ENCODE measurements around the gene ATP1B1. TPM values are rescaled to one million over a fixed set of nuclear protein-coding genes. Genes with fewer than 3 reads are reported as not detected.
"Not testable (repeated sequence)": the region's sequence is repeated elsewhere in the genome, so short reads cannot be mapped to it uniquely, and the experiment has no call there.

ATP1B1 gene
- total RNA-seq, 1 experiment from 2014 or later: 15.0 TPM

DNA sequence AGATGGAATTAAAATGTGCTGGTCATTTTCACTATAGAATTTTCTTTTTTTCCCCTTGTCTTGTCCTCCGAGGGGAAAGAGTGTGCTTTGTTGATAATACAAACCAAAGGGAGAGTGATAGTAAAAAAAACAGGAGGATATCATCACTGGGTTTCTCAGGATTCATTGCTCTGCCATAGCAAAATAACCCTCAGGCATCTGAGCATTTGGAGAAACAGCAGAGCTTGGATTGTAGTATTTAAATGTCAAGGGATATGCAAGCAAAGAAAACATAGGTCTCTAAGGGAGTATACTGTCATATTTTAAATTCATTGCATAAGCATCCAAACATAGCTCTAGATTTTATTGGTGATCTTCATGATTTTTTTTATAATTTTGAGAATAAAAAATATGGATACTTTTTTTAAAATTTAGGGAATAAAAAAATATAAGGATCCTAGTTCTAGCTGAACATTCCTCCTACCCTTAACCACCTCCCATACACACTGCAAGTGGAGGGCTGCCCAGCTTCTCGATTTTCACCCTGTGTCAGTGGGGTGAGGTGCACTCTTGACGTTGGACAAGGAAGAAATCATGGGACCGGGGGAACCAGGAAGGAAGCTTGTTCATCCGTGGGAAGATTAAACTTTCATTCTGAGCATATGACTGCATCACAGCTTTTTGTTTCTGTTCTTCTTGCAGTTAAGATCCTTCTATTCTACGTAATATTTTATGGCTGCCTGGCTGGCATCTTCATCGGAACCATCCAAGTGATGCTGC, 4.4 kb downstream of the ATP1B1 start:
- in situ Hi-C loops (cut with HindIII; ENCODE audit: low sequenced_read_pairs): no loop called here
- no peak for DNase-seq (ENCODE audit: low spot score)

GRCh38 chr1:169111472-169111871, 5.0 kb downstream of the ATP1B1 start:
- in situ Hi-C loops (cut with HindIII; ENCODE audit: low sequenced_read_pairs): no loop called here
- no peak for DNase-seq (ENCODE audit: low spot score)

GRCh38 chr1:169112241-169112640, 5.8 kb downstream of the ATP1B1 start:
- in situ Hi-C loops (cut with HindIII; ENCODE audit: low sequenced_read_pairs): no loop called here
- DNase-seq (ENCODE audit: low spot score): no peak

GRCh38 chr1:169113613-169114119, 7.2 kb downstream of the ATP1B1 start:
- DNase-seq (ENCODE audit: low spot score): no peak
- in situ Hi-C loops (cut with HindIII; ENCODE audit: low sequenced_read_pairs): no loop called here

DNA sequence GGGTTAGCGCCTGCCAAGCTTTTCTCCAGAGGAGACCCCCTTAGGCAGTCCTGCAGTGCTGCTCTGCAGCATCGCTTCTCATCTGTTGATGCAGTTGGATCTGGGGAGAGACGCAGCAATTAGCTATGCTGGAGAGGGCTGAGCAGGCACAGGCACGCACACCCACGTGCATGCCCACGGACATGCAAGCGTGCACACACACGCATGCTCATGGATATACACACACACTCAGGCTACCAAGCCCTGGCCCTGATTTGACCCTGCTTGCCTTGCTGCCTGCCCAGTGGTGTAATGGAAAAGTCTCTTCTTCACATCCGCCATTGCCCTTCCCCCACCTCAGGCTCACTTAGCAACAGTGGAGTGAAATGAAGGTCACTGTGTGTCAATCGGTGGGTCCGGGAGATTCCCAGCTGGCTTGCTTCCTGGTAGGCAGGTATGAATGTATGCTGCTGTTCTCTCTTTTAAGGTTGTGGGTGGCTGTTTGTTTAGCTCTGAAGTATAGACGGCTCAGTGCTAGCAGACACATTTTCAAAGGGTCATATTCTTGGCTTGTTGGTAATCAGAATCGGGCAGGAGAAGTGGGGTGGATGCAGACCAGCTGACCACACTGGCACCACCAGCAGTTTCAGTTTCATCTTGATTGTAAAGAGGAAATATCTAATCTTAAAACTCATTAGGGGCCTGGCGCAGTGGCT, 9.5 kb downstream of the ATP1B1 start:
- in situ Hi-C loops (cut with HindIII; ENCODE audit: low sequenced_read_pairs): no loop called here
- DNase-seq (ENCODE audit: low spot score): no peak

GRCh38 chr1:169117014-169117413, 10.5 kb downstream of the ATP1B1 start:
- no peak for DNase-seq (ENCODE audit: low spot score)
- in situ Hi-C loops (cut with HindIII; ENCODE audit: low sequenced_read_pairs): no loop called here

GRCh38 chr1:169117599-169117998, 11.1 kb downstream of the ATP1B1 start:
- in situ Hi-C loops (cut with HindIII; ENCODE audit: low sequenced_read_pairs): no loop called here
- DNase-seq (ENCODE audit: low spot score): no peak

- no peak for DNase-seq (ENCODE audit: low spot score)
- in situ Hi-C loops (cut with HindIII; ENCODE audit: low sequenced_read_pairs): no loop called here
These were observed 11.7 kb downstream of the ATP1B1 start for GRCh38 chr1:169118227-169118626.

- DNase-seq (ENCODE audit: low spot score): no peak
- in situ Hi-C loops (cut with HindIII; ENCODE audit: low sequenced_read_pairs): no loop called here
These were observed 12.9 kb downstream of the ATP1B1 start for GRCh38 chr1:169119405-169119804.

DNA sequence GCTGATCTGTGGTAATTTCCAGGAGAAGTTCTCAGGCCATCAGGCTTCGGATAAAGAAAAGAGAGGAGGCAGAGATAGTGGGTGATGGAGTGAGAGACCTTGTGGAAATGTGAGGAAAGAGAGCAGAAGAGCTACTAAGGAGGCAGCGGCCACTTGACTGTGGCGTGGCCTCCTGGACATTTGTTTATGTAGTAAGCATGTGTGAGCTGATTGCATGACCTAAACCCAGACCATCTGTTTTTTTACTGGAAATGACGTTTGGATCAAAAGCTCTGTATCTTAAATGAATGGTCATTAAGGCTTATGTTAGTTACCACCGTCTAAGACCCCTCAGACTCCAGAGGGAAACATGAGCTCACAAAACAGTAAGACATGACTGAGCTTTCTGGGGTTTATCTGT, 13.6 kb downstream of the ATP1B1 start:
- in situ Hi-C loops (cut with HindIII; ENCODE audit: low sequenced_read_pairs): no loop called here

DNA sequence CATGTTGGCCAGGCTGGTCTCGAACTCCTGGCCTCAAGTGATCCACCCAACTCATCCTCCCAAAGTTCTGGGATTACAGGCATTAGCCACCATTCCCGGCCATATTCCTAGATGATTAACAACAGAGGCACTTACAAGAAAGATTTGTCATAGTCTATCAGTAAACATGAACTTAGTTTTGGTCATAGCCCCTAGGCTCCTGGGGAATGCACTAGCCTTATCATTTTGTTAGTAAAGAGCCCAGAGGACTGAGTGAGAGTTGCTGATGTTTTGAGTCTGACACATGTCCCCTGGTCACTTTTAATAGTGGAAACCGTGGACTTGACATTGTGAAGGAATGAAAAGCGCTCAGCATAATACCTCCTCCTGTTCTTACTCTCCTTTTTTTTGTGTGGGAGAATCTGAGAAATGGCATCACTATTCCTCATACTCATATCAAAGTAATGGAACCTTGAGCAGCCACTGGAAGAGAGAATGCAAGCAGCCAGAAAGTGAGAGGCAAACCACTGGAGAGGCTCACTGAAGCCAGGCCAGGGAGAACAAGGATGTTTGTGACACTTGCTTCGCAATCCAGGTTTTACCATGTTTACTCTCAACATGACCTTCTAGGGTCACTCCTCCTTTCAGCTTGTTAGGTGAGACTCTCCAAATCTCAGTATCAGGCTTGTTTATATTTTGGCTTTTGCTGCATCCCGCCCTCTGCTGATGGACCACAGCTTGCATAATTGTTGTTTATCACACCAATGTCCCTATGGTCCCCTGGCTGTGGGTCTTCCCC, 14.8 kb downstream of the ATP1B1 start:
- in situ Hi-C loops (cut with HindIII; ENCODE audit: low sequenced_read_pairs): no loop called here

More for the DNA sequence above, 13.6 kb downstream of the ATP1B1 start:
- peak; percentile 35 for DNase-seq (ENCODE audit: low spot score)

DNA sequence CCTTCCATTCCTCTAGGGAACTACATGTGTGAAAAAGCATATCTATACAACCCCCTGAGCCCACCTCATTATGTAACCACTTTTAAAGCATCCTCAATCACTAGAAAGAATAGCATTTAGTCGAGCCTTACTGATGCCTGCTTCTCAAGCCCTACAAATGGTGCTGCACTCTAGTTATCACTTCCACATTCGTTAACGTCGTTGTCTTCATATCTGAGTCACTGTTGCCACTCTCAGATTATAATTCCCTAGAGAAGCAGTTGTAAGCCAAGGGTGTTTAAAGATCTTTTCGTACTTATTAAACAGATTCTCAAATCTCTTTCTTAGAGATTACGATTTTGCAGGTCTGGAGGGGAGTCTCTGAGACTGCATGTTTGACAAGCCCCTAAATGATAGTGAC, 16.5 kb downstream of the ATP1B1 start:
- in situ Hi-C loops (cut with HindIII; ENCODE audit: low sequenced_read_pairs): no loop called here
- DNase-seq (ENCODE audit: low spot score): no peak

More for the DNA sequence above, 14.8 kb downstream of the ATP1B1 start:
- DNase-seq (ENCODE audit: low spot score): no peak

DNA sequence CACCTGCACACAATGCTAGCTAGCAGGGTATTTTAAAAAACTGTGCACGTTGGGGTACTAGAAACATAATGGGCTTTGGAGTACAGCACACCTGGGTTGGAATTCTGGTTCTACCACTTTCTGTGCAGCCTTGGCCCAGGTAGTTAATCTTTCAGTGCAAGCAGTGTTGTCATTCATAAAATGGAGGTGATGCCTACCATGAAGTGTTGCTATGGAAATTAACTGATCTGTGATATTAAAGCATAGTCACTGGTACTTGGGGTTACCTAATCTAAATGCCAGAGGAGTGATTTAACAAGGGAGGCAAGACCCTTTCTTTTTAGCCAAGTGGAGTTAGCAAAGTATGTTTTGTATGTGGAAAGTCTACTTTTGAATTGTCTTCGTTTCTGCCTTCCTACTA, 18.0 kb downstream of the ATP1B1 start:
- in situ Hi-C loops (cut with HindIII; ENCODE audit: low sequenced_read_pairs): no loop called here
- DNase-seq (ENCODE audit: low spot score): no peak

DNA sequence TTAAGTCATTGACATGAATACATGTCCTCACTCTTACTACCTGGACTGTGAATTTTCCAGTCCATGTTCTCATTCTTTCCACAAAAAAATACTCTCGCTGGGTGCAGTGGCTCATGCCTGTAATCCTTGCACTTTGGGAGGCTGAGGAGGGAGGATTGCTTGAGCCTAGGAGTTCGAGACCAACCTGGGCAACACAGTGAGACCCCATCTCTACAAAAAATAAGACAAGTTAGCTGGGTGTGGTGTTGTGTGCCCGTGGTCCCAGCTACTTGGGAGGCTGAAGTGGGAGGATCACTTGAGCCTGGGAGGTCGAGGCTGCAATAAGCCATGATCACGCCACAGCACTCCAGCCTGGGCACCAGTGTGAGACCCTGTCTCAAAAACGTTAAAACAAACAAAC, 19.1 kb downstream of the ATP1B1 start:
- DNase-seq (ENCODE audit: low spot score); in situ Hi-C loops (cut with HindIII; ENCODE audit: low sequenced_read_pairs): not testable (repeated sequence)

DNA sequence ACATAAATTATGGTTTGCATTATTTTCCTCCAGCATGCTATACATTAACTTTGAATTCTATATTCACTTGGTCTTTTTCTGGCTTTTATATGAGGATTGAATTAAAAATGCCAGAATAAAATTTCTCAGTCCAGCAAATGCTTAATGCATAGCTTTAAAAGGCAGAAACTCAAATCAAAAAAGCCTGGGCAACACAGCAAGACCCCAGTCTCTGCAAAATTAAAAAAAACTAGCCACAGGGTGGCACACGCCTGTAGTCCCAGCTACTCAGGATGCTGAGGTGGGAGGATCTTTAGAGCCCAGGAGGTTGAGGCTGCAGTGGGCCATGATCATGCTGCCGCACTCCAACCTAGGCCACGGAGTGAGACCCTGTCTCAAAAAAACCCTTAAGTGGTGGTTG, 19.8 kb downstream of the ATP1B1 start:
- DNase-seq (ENCODE audit: low spot score): no peak
- in situ Hi-C loops (cut with HindIII; ENCODE audit: low sequenced_read_pairs): no loop called here

DNA sequence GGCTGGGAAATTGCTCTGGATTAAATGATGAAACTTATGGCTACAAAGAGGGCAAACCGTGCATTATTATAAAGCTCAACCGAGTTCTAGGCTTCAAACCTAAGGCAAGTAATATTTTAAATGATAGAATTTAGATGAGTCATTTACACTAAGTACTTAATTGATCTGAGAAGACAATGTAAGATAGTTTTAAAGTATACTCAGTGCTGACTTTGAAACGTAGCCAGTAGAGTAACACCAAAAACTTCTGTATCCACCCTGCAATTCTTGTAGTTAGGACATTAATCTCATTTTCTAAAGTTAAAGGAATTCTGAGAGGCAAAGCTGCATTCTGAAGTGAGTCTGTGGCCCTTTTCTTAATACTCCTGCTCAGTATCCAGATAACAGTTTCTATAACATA, 20.8 kb downstream of the ATP1B1 start:
- DNase-seq (ENCODE audit: low spot score): no peak
- in situ Hi-C loops (cut with HindIII; ENCODE audit: low sequenced_read_pairs): no loop called here

GRCh38 chr1:169128562-169128961, 22.1 kb downstream of the ATP1B1 start:
- in situ Hi-C loops (cut with HindIII; ENCODE audit: low sequenced_read_pairs): no loop called here
- no peak for DNase-seq (ENCODE audit: low spot score)

DNA sequence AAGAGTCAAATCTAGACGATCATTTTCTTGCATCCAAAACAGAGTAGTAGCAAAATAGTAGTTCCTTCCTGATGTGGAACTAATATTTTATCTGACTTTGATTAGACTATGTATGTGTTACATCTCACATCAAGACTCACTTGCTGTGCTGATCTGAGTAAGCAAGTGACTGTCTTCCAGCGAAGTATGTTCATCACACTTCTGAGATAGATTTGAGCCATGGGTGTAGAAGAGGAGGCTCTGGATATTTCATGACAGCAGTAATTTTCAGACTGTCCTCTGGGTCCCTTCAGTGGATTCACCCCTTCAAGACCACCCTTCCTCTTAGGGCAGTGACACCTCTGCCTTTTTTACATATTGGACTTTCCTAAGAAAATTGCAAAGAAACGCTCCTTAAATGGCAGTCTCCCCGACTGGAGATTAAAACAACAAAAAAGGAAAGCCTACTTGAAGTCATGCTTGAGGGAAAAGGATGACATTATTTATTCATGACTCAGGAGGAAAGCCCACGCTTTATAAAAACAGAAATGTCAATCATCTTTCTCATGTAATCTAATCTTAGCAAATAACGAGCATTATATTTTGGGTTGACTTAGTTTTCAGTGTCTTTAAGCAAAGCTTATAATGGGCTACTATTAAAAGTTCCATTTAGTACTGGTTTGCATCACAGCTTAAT, 22.8 kb downstream of the ATP1B1 start:
- in situ Hi-C loops (cut with HindIII; ENCODE audit: low sequenced_read_pairs): no loop called here
- DNase-seq (ENCODE audit: low spot score): no peak

DNA sequence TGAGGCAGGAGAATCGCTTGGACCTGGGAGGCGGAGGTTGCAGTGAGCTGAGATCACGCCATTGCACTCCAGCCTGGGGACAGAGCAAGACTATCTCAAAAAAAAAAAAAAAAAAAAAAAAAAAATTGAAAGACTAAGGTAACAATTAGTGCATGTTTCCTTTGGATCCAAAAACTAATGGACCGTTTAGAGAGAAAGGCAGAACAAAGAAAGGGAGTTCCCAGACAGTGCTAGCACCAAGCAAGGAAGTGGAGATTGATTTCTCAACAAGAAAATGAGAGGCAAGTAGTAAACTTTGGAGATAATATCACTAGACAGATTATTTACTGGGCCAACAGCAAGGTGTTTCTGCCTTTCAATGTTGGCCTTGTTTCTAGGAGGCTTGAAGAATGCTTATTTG, 24.2 kb downstream of the ATP1B1 start:
- in situ Hi-C loops (cut with HindIII; ENCODE audit: low sequenced_read_pairs): no loop called here
- DNase-seq (ENCODE audit: low spot score): no peak

Data from G401 (cell line).